HG02938 (cell line): ENCODE results near the gene UQCRQ.

ENCODE experiments used
- ATAC-seq: cut with Tn5 transposase; IDR thresholded peaks from one replicate; pipeline ENCODE4 v1.9.1; 2021; ENCODE audit warnings: mild to moderate bottlenecking, moderate library complexity; ENCODE audit not compliant: unreplicated experiment

UQCRQ gene

DNA sequence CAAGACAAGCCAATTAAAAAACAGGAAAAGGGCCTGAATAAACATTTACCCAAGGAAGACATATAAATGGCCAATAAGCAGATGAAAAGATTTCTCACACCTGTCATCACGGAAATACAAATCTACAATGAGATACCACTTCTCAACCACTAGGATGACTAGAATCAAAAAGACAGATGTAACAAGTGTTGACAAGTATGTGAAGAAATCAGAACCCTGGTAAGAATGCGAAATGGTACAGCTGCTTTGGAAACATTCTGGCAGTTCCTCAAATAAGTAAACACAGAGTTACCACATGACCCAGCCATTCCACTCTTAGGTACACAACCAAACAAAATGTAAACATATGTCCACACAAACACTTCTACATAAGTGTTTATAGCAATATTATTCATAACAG lies 39.5 kb downstream of the UQCRQ start:
- ATAC-seq: no peak

DNA sequence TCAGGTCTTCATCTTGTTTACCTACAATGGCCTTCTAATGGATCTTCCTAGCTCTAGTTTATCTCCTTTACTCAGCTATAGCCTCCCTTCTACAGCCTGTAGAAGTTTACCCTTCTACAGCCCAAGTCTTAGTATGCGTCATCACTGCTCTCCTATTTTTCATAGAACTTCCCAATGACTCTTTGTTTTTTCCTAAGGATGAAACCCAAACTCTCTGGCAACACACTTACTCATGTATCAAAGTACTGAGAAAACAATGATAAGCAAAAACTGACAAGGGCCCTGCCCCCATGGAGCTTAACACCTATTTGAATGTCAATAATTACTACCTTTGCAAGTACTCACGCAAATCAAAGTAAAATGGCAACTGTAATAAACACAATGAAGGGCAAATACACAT lies 40.7 kb downstream of the UQCRQ start:
- no peak for ATAC-seq

DNA sequence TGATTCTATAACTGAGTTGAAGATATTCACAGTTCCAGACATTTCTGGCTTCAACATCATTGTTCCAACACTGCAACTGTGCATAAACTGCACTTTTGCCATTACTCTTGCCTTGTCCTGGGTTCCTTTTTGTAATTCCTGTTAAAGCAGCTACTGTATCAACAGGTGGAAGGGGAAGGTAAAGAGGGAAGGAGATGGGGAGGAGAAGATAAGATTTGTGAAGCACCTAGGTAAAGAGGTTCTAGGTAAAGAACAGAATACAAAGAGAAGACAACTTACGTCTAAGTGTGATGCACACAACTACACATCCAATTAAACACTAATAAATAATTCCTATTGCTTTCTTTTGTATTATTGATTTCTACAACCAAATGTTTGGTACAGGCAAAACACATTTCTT lies 43.3 kb downstream of the UQCRQ start:
- no peak for ATAC-seq

DNA sequence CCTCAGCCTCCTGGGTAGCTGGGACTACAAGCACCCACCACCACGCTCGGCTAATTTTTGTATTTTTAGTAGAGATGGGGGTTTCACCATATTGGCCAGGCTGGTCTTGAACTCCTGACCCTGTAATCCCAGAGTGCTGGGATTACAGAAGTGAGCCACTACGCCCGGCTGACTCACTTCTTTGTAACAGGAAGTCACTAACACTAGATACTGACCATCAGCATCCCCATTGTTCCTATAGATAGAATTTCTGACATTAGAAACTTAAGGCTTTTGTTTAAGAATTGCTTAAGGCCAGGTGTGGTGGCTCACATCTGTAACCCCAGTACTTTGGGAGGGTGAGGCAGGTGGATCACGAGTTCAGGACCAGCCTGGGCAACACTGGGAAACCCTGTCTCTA lies 49.2 kb downstream of the UQCRQ start:
- no peak for ATAC-seq

DNA sequence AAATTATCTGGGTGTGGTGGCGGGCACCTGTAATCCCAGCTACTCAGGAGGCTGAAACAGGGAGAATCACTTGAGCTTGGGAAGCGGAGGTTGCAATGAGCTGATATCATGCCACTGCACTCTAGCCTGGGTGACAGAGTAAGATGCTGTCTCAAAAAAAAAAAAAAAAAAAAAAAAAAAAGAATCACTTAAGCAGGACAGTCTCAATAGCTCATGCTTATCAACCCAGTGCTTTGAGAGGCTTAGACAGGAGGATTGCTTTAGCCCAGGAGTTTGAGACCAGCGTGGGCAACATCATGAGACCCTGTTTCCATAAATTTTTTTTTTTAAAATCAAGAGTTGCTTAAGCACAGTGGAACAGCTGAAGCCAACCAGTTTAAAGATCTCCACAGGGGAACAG lies 49.6 kb downstream of the UQCRQ start:
- no peak for ATAC-seq
